ENCODE data around the gene FIGN.

DNA sequence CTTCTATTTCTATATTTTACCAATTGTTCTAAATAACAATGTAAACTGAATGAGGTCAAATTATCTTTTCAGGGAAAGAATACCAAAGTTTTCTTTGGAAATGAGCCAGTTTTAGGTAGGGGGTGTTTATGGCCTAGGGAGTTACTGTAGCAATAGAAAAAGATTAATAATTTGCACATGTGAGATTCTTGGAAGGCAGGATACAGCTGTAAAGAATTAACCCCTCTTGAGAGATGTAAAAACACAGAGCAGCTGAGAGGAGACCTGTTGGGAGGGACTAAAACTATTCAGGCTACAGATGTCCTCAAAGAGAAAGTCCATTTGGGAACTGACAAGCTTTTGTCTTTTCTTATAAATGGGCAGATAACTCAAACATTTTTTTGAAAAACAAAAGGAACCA, 182.2 kb downstream of the FIGN start:
- TF ChIP-seq CTCF (conservative IDR thresholded peaks at IDR 0.05 in 1 of 2, IDR thresholded peaks at IDR 0.05 in 1 of 2; ENCODE audit: low read depth in 1 of 2, low read length in 2 of 2) (no peak), EZH2 (IDR thresholded peaks at IDR 0.05; ENCODE audit: low read length, missing control alignments) (no peak)

All from fibroblast of lung (primary cell).